Islet of Langerhans (tissue), 1 donor: ENCODE data around the gene SDR39U1.

Experiments
- FAIRE-seq: peaks from one replicate; lab custom pipeline; 2011; peaks lifted over from hg19 to GRCh38; lab: Jason Lieb, UNC

Gene SDR39U1

DNA sequence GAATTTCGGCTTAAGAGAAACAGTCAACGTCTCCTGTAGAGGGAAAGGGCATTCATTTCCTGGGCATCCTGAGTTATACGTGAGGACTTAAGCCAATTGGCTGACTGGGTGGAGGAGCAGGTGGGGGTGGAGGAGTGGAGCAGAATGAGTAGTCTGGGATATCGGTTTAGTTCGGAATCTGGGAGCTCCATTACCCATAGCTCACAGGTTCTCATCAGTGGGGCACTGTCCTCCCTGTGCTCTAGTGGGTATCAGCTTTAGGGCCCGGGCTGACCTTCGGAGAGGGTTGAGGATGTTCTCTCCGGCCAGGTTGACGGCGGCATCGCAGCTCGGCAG is 704 bp downstream of the SDR39U1 start:
- FAIRE-seq, result no peak

DNA sequence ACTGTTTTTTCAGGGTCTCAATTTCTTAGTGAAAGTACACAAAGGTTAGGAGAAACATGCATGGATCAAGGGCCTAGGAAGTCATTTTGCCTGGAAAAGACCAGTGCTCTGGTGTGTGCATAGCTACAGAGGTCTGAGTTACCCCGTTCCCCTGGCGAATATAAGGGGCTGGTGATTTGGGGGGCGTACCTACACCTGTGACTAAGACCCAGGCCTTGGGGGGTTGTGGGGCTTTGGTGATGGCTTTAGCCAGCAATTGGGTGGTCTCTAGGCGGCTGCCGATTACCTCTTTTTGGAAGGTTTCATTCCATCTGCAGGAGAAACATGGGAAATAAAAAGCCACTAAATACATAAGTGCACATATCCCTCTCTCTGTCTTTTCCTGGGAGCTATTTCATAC is 1.1 kb downstream of the SDR39U1 start:
- FAIRE-seq, result no peak

DNA sequence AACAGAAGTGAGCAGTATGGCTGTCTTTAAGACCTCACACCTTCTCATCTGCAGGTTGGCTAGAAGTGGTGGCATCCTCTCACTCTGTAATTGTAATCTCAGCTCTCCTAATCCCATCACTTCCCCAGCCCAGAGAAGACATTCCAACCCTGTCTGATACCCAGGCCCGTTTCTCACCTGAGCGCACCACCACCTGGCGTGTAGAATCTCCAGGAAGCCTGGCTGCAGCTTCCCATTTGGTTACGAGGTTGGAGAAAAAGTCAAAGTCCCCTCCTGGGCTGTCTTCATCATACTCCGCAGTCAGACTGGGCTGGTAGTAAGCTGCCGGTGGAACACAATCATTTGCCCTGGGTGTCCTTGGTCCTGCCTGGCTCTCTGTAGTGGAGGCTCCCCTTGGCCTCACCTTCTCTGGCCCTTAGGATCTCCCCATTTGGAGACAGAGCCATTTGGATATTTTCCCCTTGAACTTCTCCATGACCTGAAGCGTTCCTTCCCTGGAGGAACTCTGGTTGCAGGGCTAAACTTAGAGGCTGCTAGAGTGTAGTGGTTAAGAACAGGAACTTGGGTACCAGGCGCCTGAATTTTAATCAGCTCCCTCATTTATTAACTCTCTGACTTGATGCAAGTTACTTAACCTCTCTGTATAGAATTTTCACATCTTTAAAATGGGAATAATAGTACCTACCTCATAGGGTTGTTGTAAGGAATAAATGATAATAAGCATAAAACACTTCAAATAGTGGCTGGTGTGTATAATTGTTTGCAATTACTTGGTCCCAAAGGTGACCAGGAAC is 1.8 kb downstream of the SDR39U1 start:
- no peak for FAIRE-seq

DNA sequence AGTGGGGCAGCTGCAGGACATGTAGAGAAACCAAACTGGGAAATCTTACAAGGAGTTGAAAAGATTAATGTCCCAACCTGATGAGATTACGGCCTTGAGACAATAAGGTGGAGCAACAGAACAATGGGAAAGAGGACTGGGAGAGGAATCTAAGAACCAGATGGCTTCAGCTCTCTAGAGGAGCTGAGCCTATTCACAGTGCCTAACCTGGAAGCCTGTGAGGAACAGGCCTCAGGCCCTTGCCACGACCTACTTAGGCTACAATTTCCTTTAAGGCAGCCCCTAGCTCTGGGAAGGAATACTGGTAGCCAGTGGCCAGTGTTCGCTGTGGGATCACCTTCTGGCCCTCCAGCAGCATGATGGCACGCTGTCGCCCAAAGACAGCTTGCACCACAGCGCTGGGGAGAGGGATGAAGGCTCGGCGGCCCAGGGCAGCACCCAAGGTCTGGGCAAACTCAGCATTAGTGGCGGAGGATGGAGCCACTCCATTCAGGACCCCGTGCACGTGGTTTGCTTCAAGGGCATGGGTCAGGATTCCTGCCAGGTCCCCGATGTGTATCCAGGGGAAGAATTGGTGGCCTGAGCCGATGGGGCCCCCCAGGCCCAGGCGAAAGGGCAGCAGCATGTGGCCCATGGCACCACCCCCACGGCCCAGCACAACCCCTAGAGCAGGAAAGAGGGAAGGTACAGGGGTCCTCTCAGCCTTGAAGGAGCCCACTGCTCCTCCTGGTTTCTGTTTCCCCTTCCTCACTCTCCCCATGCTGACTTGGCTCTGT is 2.6 kb downstream of the SDR39U1 start:
- no peak for FAIRE-seq

DNA sequence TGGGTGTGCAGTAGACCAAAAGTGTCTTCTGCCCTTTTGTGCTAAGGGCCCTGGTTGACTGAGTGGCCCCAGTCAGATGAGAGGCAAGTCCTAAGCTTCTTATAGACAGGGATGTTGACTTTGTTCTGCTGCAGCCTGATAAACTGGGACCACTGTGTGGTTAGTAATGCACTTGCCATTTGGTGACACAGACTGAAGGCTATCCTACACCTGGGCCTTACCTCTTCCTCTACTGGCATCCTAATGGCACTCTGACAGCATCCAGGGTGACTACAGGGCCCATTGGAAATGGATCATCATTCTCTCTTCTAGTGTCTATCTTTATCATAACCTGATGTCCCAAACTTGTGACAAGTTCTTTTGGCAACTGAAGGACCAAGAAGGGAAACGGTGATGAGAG is 3.3 kb downstream of the SDR39U1 start:
- no peak for FAIRE-seq

DNA sequence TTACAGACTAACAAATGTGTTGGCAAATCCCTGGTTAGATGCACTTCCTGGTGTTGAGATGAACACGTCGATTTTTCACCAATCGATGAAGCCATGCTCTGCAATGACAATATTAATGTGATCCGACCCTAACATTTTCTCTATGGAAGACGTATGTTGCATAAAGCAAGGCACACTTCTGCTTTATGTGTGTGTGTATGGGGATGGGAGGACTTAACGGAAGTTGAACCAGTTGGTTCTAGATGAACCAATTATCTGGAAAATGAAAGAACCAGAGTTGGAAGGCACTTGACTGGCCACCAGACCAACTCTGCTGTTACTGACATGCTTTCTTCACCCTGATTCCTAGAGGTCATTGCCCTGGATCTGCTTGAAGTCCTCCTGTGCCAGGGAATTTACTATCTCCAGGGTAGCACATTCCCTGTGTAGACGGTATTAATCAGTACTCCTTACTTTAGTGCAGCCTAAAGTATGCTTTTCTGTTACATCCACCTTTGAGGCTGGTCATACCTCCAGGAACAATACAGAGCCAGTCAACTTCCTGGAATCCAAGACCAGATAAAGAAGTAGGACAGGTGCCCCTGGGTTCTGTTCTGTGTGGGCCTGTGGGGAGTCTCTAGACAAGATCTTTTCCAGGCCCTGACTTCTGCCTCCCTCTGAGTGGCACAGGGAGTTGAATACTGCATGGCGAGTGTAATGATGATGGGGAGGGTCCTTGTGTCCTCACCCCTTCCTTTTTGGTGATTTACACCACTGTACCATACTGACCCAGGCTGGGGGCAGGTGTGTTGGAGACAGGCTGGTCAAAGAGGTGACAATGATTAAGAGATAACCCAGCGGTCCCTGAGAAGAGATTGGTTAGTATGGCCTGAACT is 4.1 kb downstream of the SDR39U1 start:
- FAIRE-seq, result no peak

DNA sequence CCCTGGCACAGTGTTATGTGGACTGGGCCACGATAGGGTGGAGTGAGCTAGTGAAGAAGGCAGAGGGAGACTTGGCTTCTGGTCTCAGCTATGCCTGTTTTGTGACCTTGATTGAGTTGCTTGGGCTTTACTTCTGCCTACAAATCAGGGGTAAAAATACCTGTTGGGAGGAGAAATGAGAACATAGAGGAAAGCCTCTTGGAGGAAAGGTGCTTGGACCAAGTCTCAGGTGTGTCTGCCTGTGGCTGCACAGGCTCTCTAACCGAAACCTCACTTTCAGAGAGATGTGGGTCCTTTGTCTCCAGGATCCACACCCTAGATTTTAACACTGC is 4.9 kb downstream of the SDR39U1 start:
- no peak for FAIRE-seq

DNA sequence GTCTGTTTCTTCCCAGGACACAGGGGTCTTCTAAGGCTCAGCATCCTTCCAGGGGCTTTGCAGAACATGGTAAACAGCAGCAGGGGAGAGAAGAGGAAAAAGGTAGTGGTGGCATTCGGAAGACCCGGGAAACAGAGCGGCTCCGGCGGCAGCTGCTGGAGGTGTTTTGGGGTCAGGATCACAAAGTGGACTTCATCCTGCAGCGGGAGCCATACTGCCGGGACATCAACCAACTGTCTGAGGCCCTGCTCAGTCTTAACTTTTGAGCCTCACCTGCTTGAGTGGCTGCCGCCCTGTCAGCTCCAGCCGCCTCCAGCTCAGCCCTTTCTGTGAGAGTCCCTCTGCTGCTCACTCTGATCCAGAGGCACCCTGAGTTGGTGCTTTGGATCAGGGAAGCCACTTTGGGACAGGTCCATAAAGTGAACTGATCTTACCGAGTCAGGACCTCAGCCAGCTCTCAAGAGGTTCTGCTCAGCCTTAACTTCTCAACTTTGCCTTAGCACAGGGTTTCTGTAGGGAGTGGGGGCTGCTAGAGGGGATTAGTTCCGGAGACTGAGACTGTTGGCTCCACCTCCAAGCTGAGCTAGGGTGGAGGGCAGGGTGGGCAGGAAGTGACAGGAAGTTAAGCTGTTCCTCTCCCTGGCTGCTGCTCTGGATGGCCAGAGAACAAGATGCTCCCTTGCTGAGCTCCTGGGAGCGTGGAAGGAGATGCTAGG is 5.4 kb downstream of the SDR39U1 start:
- FAIRE-seq, result no peak

DNA sequence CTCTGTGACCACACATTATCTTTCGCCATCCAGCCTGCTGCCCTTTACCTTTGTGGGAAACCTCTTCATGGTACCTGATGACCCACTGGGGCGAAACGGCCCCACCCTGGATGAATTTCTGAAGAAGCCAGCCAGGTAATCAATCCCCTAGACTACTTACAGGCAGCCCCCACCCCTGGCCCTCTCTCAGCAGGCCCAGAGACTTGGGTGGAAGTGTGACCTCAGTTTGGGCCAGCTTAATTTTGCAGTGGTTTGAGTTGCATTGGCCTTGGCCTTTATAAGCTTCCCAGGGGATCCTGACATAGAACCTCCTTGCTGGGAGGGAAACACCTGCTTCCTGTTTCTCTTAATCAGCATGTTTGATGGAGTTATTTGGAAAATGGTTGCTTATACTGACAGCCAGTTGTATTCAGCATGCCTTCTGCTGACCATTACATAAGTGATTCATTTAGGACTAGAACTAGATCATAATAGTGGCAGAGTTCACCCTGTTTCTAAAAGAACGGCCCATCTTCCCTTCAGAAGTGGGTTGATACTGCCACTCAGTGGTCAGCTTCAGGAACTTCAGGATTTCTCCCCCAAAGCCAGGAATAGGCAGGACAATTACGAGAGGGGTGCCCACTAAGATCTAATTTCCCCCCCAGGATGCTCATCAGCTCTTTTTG is 6.1 kb downstream of the SDR39U1 start:
- FAIRE-seq, result no peak

DNA sequence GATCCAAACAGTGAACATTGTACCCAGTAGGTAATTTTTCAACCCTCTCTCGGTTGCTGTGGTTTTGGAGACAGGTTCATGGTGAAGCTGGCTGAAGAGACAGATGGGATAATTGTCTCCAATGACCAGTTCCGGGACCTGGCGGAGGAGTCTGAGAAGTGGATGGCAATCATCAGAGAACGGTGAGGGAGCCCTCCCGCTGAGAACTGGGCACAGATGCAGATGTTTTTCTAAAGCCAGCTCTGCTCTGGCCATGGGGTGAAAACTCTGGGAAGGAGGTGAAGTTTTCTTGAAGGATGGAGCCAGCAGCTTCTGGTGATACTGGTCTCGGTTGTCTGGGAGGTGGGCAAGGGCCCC is 6.6 kb downstream of the SDR39U1 start:
- no peak for FAIRE-seq

DNA sequence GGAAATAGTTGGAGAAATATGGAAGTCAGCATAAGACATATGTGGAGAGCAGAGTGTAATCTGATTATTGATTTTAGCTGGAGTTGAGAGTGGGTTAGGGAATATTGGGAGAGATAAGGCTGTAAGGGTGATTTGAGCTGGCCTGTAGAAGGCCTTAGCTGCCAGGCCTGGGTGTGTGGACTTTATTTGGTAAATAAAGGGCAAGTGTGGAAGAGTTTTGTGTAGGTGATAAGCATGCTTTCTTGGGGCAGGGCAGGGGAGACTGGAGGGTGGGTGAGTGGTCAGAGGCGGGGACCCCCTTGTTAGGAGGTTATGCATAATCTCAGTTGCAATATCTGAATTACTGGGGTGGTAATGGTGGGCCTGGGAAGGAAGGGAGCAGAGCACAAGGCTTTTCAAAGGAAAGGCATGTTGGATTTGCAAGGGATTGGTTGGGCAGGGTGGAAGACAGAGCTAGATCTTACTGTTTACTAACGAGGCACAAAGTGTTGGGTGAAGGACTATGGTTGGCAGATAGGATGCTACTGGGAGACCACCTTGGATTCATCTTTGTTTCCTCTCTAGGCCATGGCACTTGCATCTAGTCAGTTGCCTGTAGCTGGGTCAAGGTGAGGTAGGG is 7.3 kb downstream of the SDR39U1 start:
- FAIRE-seq, result no peak

DNA sequence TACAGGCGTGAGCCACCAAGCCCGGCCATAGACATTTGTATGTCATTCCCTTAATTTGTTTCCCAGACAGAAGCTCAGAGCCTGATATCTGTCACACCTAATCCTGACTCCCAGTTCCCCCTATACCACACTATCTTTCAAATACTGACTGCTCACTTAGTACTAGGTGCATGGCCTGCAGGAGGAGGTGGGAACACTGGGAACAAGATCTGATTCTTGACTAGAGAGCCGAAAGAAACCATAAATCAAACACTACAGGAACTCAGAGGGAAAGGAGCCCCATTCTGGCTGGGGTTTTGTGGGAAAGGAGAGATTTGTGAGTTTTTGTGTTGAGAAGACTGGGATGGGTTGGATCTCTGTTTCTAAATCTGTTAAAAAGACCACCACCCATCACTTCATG is 7.9 kb downstream of the SDR39U1 start:
- no peak for FAIRE-seq

DNA sequence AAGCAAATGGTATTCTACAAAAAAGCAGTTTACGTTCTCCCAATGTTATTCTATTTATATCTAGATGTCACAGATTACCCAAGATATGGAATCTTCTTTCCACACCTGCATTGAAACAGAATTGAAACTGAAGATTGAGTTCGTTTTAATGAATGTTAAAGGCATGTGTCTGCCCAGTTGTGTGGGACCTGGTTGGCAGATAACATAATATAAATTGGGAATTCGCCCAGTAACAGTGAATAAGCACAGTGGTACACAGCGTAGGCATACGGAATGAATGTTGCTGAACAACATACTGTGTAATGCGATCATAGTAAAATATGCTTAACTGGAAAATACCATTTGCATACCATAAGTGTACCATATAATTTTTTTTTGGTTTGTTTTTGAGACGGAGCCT is 8.5 kb downstream of the SDR39U1 start:
- FAIRE-seq, result no peak

DNA sequence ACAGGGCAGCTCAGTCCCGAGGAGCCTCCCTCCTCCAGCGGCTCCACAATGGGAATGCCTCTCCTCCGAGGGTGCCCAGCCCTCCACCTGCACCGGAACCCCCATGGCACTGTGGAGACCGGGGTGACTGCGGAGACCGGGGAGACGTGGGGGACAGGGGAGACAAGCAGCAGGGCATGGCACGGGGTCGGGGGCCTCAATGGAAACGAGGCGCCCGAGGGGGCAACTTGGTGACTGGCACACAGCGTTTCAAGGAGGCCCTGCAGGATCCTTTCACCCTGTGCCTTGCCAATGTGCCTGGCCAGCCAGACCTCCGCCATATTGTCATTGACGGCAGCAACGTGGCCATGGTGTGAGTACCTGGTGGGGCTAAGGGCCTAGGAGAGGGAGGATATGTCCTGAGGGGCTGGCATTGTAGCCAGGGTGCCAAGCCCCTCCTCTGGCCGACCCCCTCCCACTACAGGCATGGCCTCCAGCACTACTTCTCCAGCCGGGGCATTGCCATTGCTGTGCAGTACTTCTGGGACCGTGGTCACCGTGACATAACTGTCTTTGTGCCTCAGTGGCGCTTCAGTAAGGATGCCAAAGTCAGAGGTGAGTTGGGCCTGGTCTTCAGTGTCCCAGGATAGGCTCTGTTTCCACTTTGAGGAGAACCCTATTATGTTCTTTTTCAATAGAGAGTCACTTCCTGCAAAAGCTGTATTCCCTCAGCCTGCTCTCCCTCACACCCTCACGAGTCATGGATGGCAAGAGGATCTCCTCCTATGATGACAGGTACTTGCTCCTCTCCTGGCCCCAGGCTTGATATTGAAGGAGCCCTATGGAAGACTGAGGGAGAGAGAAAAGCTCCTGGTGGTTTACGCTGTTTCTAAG is 10.1 kb downstream of the SDR39U1 start:
- FAIRE-seq, result no peak

DNA sequence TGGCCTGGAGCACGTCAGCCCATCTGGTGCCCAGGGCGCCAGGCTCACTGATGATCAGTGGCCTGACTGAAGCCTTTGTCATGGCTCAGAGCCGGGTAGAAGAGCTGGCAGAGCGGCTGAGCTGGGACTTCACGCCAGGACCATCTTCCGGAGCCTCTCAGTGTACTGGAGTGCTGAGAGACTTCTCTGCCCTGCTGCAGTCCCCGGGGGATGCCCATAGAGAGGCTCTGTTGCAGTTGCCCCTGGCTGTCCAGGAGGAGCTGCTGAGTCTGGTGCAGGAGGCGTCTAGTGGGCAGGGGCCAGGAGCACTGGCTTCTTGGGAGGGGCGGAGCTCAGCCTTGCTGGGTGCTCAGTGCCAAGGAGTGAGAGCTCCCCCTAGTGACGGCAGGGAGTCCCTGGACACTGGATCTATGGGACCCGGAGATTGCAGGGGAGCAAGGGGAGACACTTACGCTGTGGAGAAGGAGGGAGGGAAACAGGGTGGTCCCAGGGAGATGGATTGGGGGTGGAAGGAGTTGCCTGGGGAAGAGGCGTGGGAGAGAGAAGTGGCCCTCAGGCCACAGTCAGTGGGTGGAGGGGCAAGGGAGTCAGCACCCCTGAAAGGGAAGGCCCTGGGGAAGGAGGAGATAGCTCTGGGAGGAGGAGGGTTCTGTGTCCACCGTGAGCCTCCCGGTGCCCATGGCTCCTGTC is 10.9 kb downstream of the SDR39U1 start:
- FAIRE-seq, result no peak

DNA sequence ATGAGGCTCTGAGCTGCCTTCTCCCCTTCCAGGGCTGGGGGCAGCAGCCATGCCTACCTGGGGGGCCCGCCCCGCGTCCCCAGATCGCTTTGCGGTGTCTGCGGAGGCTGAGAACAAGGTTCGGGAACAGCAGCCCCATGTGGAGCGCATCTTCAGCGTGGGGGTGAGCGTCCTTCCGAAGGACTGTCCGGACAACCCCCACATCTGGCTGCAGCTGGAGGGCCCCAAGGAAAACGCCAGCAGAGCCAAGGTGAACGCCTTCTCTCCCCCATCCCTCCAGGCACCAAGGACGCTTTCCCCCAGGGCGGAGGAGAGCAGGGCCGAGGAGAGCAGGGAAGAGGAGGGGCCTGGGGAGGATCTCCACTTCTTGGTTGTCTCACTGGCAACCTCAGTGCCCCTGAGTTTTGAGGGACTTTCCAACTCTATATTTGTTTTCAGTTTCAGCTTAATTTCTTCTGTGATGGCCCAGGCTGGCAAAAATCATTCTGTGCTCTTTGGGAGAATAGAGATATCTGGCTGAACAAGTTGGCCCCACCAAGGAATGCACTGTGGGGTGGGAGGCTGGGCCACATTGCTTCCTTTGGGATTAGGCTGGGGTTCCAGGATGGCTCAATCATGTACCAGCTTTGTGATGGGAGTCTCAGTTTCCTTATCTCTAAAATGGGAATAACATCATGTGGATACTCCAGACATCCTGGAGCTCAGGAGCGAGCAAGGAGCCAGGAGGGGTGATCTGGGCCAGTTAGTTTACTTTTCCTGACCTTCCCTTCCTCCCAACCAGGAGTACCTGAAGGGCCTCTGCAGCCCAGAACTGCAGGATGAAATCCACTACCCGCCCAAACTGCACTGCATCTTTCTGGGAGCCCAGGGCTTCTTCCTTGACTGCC is 11.7 kb downstream of the SDR39U1 start:
- FAIRE-seq, result no peak

DNA sequence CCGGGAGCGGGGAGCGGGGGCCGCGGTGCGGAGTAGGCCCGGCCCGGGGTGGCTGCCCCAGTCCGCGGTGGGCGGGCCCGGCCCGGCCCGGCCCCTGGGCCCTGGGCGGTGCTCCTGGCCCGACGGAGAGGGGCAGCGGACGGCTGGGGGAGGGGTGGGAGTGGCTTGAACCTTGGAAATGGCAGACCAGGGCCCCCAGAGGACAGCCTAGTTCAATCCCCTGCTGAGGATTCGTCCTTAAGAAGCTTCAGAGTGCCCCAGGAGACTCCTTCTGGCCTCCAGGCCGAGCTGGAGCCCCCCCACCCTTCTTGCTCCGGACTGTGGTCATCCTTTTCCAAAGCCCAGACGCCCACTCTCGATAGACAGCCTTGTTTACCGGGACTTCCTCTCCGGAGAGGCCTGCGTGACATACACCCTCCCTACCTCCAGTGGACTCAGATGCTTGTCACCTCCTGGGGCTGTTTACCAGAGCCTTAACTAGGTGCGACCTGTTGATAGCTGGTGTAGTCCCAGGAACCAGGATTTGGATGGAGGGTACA is 12.4 kb downstream of the SDR39U1 start:
- FAIRE-seq, result no peak

DNA sequence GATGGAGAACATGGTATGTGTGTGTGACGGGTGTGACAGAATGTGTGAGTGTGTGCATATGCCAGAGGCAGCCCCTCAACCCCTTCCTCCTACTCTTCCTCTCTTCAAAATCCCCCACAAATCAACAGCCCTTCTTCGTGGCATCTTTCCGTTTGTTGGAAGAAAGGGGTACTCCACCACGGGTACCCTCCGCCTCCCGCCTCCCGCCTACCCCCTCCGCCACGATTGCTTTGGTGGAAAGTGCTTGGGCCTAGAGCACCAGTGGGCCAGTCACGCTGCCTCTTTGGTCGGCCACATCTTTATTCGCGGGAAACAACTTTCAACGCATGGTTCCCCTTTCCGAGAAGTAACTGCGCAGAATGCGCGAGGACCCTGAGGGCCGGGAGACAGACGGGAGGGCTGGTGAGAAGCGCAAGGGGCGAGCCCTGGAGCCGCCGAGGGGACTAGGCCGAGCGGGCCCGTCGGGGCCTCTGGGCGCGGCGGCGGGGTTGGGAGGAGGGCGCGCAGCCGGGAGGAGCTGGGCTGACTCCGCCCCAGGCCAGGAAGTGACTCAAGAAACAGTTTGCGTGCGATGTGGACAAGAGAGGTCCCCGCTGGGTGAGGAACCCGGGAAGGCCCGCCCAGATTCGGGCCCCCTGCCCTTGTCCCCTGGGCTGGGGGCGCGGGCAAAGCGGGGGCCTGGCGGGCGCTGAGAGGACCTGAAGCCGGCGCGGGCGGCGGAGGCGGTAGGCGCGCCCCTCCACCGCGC is 13.0 kb downstream of the SDR39U1 start, which contains the start of the genes CBLN3 and KHNYN:
Gene CBLN3, minus strand, starts transcription at position 274 of the 748 bp plus-strand sequence. CDS start 614 bp downstream, outside the sequence.
Gene KHNYN, plus strand, starts transcription at position 560 of the 748 bp plus-strand sequence. CDS start 777 bp downstream, outside the sequence.
- FAIRE-seq, result no peak
